HG03045 (cell line): ENCODE results near the gene PTPMT1.
A peak's percentile ranks its signal among the peaks of the same experiment; 100 is the strongest.

Experiments
- ATAC-seq: cut with Tn5 transposase; IDR thresholded peaks from one replicate; pipeline ENCODE4 v1.9.1; 2021; ENCODE audit warnings: mild to moderate bottlenecking, moderate library complexity; ENCODE audit not compliant: unreplicated experiment

PTPMT1 gene

GRCh38 chr11:47577460-47578041 is 12.2 kb downstream of the PTPMT1 start:
- no peak for ATAC-seq

GRCh38 chr11:47578524-47579494 is 13.4 kb downstream of the PTPMT1 start, which contains the start of the genes KBTBD4 and NDUFS3:
Gene KBTBD4 (minus strand): TSS chr11:47578970. CDS start chr11:47578951, 19 bp downstream.
Gene NDUFS3 (plus strand): TSS chr11:47579074. CDS start chr11:47579092, 18 bp downstream.
- peak; percentile 91 for ATAC-seq

GRCh38 chr11:47583844-47584243 is 18.4 kb downstream of the PTPMT1 start:
- no peak for ATAC-seq

GRCh38 chr11:47586098-47586855 is 20.9 kb downstream of the PTPMT1 start, which contains the start of gene FAM180B:
Gene FAM180B (plus strand): TSS chr11:47586678. CDS start chr11:47586769, 91 bp downstream.
- no peak for ATAC-seq

GRCh38 chr11:47587039-47587716 is 21.8 kb downstream of the PTPMT1 start:
- no peak for ATAC-seq

- ATAC-seq, result no peak
Measured at GRCh38 chr11:47587723-47588326, 22.4 kb downstream of the PTPMT1 start.

GRCh38 chr11:47589118-47589517 is 23.7 kb downstream of the PTPMT1 start:
- ATAC-seq, result no peak

GRCh38 chr11:47589584-47589976 is 24.2 kb downstream of the PTPMT1 start:
- ATAC-seq, result no peak

- ATAC-seq, result no peak
Measured at GRCh38 chr11:47589977-47590861, 24.8 kb downstream of the PTPMT1 start.

GRCh38 chr11:47591764-47592163 is 26.4 kb downstream of the PTPMT1 start:
- ATAC-seq, result no peak

- ATAC-seq, result no peak
Measured at GRCh38 chr11:47592251-47592650, 26.9 kb downstream of the PTPMT1 start.

- ATAC-seq, result no peak
Measured at GRCh38 chr11:47592970-47593369, 27.6 kb downstream of the PTPMT1 start.

GRCh38 chr11:47593492-47593933 is 28.1 kb downstream of the PTPMT1 start:
- ATAC-seq, result no peak

GRCh38 chr11:47593934-47594855 is 28.8 kb downstream of the PTPMT1 start, which contains the start of gene C1QTNF4:
Gene C1QTNF4 (minus strand): TSS chr11:47594411. CDS start chr11:47590810, 3,601 bp downstream.
- ATAC-seq, result no peak

- ATAC-seq, result no peak
Measured at GRCh38 chr11:47595029-47595428, 29.6 kb downstream of the PTPMT1 start.

- ATAC-seq, result no peak
Measured at GRCh38 chr11:47595967-47596366, 30.6 kb downstream of the PTPMT1 start.

- no peak for ATAC-seq
Measured at GRCh38 chr11:47599902-47600301, 34.5 kb downstream of the PTPMT1 start.

GRCh38 chr11:47603295-47603694 is 37.9 kb downstream of the PTPMT1 start:
- no peak for ATAC-seq
